KMS-11 (cell line): ENCODE results near the gene XYLT2.

Source experiments
- H2AFZ ChIP-seq: fragments of 200-600 bp; sonication (generic); 2 replicates; pipeline ENCODE4 v1.6.1; 2016; ENCODE audit warnings: antibody characterized with exemption, mixed run types, low read depth
- H3K27ac ChIP-seq: fragments of 200-600 bp; sonication (generic); 2 replicates; pipeline ENCODE4 v1.6.1; 2016; ENCODE audit warnings: mild to moderate bottlenecking, mixed run types
- H3K27me3 ChIP-seq: fragments of 200-600 bp; sonication (generic); 2 replicates; pipeline ENCODE4 v1.6.1; 2017; ENCODE audit warnings: mild to moderate bottlenecking, low read depth, mixed run types, moderate library complexity; ENCODE audit not compliant: insufficient read depth
- H3K36me3 ChIP-seq: fragments of 200-600 bp; sonication (generic); 2 replicates; pipeline ENCODE4 v1.6.1; 2017; ENCODE audit warnings: mild to moderate bottlenecking, mixed run types; ENCODE audit not compliant: insufficient read depth
- H3K4me1 ChIP-seq: fragments of 200-600 bp; sonication (generic); 2 replicates; pipeline ENCODE4 v1.6.1; 2016; ENCODE audit warnings: mild to moderate bottlenecking, low read depth, mixed run types; ENCODE audit not compliant: poor library complexity, severe bottlenecking
- H3K4me2 ChIP-seq: fragments of 200-600 bp; sonication (generic); 2 replicates; pipeline ENCODE4 v1.7.0; 2016; ENCODE audit warnings: mild to moderate bottlenecking, mixed run types
- H3K4me3 ChIP-seq: fragments of 200-600 bp; sonication (generic); IDR thresholded peaks from 2 replicates; pipeline ENCODE4 v1.6.1; 2017; ENCODE audit warnings: low read depth, low read length, mixed read lengths; ENCODE audit not compliant: insufficient read depth
- H3K79me2 ChIP-seq: fragments of 200-600 bp; sonication (generic); 2 replicates; pipeline ENCODE4 v1.6.1; 2016; ENCODE audit warnings: low read depth, mixed run types; ENCODE audit not compliant: insufficient read depth
- H3K9ac ChIP-seq: fragments of 200-600 bp; sonication (generic); 2 replicates; pipeline ENCODE4 v1.6.1; 2016; ENCODE audit warnings: mild to moderate bottlenecking, mixed run types
- H4K20me1 ChIP-seq: fragments of 200-600 bp; sonication (generic); 2 replicates; pipeline ENCODE4 v1.6.1; 2016; ENCODE audit warnings: mild to moderate bottlenecking, mixed run types; ENCODE audit not compliant: insufficient read depth
- CTCF ChIP-seq: fragments of 200-600 bp; sonication (generic); conservative IDR thresholded peaks from 2 replicates; pipeline ENCODE4 v1.6.1; 2017; ENCODE audit warnings: low read depth, mild to moderate bottlenecking, antibody characterized with exemption, low read length, moderate library complexity, mixed read lengths

XYLT2 gene

DNA sequence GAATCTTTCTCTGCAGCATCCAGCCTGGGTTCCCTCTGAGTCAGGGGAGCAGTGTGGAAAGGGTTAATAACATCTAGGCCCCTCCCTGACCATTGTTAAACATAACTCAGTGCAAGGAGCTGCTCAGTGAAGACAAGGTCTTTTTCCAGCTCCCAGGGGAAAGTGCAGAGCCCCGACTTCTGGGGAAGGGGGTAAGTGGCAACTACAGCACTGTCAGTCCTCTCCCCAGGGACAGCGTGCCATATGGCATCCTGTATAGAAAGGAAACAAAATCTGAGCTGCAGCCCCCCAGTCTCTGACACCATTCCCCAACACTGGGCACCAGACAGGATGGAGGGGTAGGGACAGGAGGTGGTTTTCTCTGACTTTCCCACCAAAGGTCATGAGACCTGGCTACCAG lies 19.2 kb downstream of the XYLT2 start:
- Histone ChIP-seq H4K20me1 (no peaks in the 10 kb centered on the region), H3K4me2 (no peak overlapping the region)

DNA sequence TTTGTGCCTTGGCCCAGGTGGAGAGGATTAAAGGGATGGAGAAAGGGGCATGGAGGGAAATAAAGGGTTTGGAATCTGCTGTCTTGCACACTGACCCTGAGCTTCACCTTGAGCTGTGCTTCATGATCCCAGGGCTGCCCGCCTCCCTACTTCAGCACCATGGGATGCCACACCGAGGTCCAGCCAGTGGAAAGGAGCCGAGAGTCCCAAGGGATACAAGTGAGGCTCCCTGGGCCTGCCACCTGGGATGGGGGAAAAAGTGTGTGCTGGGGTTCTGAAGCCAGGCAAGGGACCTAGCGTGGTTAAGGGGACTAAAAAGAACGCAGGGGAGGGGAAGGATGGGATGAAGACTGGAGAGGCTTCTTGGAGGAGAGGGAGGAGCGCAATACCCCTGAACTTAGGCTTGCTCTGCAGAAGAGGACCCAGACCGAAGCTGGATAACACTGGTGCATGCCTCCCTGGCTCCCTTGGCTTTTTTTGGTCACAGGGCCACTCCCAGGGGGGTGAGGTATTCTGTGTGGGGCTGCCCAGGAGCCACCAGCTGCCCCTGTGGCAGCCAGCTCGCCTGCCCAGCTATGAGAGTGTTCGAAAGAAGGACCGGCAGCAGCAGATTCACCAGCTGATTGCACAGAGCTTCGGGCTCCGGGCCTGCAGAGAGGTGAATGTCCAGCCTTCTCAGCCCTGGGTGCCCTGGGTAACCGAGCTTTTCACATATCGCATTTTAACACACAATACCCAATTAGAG lies 19.9 kb downstream of the XYLT2 start:
- Histone ChIP-seq H2AFZ (no peak overlapping the region), H3K36me3 (peaks cover 8% of the 10 kb centered on the region; the same call in 1 of the 2 replicates), H3K9ac (no peak overlapping the region), H3K4me2 (no peak overlapping the region), H3K4me1 (peaks cover 10% of the 10 kb centered on the region), H3K79me2 (peaks cover 1% of the 10 kb centered on the region; the same call in 1 of the 2 replicates), H3K27me3 (no peaks in the 10 kb centered on the region), H4K20me1 (no peaks in the 10 kb centered on the region), H3K27ac (no peak overlapping the region), H3K4me3 (no peak overlapping the region)
- no peak for TF ChIP-seq CTCF

More for the DNA sequence above, 19.2 kb downstream of the XYLT2 start:
- TF ChIP-seq CTCF, result no peak
- Histone ChIP-seq H3K27ac (no peak overlapping the region), H3K4me3 (no peak overlapping the region), H2AFZ (no peak overlapping the region), H3K4me1 (peaks cover 10% of the 10 kb centered on the region), H3K79me2 (no peaks in the 10 kb centered on the region), H3K36me3 (peaks cover 8% of the 10 kb centered on the region; the same call in 1 of the 2 replicates), H3K27me3 (no peaks in the 10 kb centered on the region), H3K9ac (no peak overlapping the region)

GRCh38 chr17:50367401-50367800 lies 21.5 kb downstream of the XYLT2 start:
- Histone ChIP-seq H3K4me1 (peaks cover 10% of the 10 kb centered on the region), H3K27ac (no peak overlapping the region), H3K4me3 (no peak overlapping the region), H3K36me3 (peaks cover 8% of the 10 kb centered on the region; the same call in 1 of the 2 replicates), H4K20me1 (no peaks in the 10 kb centered on the region), H3K27me3 (no peaks in the 10 kb centered on the region), H3K9ac (no peak overlapping the region), H3K4me2 (no peak overlapping the region), H3K79me2 (peaks cover 17% of the 10 kb centered on the region), H2AFZ (no peak overlapping the region)
- no peak for TF ChIP-seq CTCF

DNA sequence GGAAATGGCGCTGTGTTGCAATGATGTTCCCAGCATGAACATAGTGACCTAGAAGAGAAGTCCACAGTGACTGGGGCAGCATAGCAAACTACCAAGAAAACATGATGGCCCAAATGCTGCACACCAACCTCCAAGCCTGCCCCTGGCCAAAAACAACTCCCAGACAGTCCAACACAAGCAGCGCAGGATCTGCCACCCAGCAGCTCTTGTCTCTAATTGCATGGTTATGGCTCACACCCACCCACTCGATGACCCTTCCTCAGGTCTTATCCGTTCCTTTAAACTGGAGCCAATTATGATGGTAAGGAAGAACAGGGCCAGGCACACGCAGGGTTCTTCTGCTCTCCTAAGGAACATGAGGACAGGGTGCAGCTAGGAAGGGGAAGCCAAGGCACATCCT lies 24.1 kb downstream of the XYLT2 start:
- Histone ChIP-seq H3K9ac (no peak overlapping the region), H2AFZ (no peak overlapping the region), H3K4me3 (no peak overlapping the region), H3K79me2 (peaks cover 26% of the 10 kb centered on the region), H4K20me1 (no peaks in the 10 kb centered on the region), H3K4me2 (no peak overlapping the region), H3K4me1 (peaks cover 15% of the 10 kb centered on the region), H3K27ac (no peak overlapping the region), H3K27me3 (no peaks in the 10 kb centered on the region), H3K36me3 (peaks cover 8% of the 10 kb centered on the region; the same call in 1 of the 2 replicates)
- no peak for TF ChIP-seq CTCF
